Hematopoietic multipotent progenitor cell treated with erythropoietin and hydrocortisone succinate and interleukin-3 and kit ligand, for 15 days (in vitro differentiated cells): ENCODE results near the gene DOLPP1.

ENCODE experiments used
- DNase-seq: peaks from one replicate; pipeline ENCODE4 v3.0.0-alpha.2; 2015; ENCODE audit warnings: low spot score

The DOLPP1 gene

DNA sequence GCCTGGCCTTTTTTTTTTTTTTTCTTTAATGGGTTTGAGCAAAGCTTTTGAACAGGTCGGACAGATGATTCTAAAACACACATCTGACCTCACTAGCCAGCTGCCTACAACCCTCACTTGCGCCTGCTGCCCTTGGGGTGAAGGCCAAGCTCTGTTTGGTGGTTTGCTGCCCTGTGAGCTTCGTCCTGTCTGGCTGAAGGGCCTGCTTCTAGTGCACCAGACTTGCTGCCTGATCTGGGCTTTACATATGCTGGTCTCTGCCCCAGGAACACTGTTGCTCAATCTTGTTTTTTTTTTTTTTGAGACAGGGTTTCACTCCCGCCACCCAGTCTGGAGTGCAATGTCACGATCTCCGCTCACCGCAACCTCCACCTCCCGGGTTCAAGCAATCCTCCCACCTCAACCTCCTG, 16.4 kb upstream of the DOLPP1 start:
- DNase-seq: no peak

DNA sequence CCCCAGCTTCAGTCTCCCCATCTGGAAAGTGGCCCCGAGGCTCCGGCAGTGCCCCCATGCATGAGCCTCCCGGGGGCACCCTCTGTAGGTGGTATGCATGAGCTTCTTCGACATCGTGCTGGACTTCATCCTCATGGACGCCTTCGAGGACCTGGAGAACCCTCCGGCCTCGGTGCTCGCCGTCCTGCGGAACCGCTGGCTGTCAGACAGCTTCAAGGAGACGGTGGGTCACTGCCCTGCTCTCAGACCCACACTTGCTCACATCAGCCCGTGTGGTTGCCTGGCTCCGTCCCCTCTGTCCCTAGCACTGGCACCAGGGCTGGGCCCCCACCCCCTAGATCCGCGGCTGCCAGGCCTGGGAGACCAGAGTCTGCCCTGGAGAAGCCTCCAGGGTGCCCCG, 12.8 kb upstream of the DOLPP1 start:
- no peak for DNase-seq

DNA sequence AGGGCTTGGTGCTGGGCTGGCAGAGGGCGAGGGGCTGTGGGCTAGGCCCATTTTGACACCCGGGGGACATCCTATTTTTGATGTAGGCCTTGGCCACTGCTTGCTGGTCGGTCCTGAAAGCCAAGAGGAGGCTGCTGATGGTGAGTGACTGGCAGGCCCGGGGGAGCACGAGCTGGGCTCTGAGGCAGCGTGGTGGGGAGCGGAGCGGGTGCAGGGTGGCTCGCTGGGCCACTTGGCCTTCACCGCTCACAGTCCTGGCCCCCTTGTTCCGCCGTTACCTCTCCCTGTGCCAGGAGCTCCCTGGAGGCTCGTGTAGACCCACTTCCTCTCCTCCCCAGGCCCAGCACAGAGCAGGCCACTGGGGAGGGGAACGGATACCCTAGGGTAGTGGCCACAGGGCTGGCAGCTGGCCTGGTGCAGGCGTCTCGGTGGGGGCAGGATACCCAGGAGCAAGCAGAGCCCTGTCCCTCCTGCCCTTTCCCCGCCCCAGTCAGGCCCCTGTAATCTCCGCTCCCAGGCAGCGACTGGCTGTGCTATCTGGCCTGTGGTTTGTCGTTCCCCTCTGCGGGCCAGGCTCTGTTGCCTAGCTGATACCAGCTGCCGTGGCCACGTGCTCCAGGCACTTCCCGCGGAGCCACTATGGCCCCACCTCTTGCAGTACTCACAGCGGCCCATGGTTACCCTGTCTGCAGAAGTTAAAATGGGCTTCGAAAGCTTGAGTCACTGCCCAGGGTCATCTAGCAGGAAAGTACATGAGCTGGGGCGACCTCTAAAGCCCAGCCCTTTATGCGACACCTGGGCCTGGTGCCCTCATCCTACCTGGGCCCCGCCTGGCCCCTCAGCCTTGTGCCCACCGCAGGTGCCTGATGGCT, 11.7 kb upstream of the DOLPP1 start:
- peak; percentile 98 for DNase-seq

DNA sequence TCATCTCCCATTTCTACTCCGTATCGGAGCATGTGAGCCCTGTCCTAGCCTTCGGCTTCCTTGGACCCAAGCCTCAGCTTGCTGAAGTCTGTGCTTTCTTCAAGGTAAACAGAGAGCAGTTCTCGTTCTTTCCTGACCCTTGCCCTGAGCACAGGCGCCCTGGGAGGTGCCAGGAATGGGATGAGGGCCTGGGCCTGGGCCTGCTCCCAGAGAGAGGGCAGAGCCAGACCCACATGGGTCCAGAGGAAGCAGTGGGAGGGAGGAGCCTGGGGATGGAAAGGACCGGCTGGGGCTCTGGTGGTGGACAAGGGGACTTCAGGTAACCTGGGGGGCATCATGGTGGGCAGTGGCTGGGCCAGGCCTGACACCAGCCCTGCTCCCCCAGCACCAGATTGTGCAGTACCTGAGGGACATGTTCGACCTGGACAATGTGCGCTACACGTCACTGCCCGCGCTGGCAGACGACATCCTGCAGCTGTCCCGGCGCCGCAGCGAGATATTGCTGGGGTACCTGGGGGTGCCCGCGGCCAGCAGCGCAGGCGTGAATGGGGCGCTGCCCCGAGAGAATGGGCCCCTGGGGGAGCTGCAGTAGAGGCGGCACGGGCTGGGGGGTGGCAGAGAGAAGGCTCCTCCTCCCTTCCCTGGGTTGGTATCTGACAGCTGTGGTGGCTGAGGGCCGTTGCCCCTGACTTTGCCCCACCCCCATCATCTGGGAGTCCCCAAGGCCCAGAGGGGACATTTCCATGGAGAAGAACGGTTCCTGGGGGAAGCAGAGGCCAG, 10.9 kb upstream of the DOLPP1 start:
- peak; percentile 77 for DNase-seq

GRCh38 chr9:129070696-129071525, 10.0 kb upstream of the DOLPP1 start:
- peak; percentile 65 for DNase-seq

GRCh38 chr9:129071526-129072126, 9.3 kb upstream of the DOLPP1 start:
- DNase-seq: peak; percentile 71

DNA sequence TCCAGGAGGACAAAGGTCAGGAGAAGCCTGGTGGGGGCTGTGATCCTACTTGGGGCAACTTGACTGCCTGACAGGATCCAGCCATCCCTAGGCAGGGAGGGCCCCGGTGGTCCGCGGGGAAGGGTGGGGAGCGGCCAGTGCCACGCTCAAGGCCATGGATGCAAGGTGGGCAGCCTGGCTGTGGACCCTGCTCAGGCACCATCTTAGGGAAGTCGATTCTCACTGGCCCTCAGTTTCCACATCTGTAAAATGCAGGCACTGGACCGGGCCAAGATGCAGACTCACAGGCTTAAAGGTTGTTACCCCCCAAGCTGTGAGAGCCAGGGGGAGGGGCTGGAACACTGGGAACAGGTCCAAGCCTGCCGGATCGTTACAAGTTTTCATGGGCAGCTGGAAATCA, 8.7 kb upstream of the DOLPP1 start:
- no peak for DNase-seq

- no peak for DNase-seq
Observed at GRCh38 chr9:129073404-129073803, 7.5 kb upstream of the DOLPP1 start.

DNA sequence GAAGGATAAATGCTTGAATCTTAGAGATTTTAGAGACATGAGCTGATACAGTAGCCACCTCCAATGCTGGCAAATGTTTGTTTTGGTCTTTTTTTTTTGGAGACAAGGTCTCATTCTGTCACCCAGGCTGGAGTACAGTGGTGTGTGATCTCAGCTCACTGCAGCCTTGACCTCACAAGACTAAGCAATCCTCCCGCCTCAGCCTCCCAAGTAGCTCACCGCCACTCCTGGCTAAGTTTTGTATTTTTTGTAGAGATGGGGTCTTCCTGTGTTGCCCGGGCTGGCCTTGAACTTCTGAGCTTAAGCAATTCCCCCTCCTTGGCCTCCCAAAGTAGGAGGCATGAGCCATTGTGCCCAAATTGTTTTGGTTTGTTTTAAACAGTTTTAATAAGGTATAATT, 6.8 kb upstream of the DOLPP1 start:
- DNase-seq: no peak

DNA sequence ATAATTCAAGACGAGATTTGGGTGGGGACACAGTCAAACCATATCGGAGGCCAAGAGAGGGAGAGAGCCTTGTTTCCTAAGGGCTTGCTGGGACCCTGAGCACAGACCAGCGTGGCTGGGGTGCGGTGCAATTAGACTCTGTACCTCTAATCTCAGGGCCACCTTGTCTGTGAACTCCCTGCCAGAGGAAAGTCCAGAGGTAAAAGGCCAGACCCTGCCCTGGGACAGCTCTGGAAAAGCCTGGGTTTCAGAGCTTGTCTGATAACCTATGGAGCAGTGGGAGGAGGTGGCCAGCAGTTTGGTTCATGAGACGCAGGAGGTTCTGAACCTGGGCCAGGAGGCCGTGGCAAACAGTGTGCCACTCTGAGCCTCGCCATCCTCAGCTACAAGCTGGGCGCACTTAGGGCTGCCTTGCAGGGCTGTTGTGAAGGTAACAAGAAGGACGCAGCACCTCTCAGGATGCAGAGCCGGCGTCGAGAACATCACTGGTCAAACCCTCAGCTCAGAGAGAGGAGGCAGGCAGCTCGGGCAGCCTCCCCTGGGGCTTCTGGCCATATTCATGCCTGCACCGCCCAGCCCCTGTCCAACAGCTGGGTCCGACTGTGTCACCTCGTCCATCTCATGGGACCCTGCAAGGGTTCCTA, 4.8 kb upstream of the DOLPP1 start:
- DNase-seq: no peak

- no peak for DNase-seq
Observed at GRCh38 chr9:129076640-129077037, 4.3 kb upstream of the DOLPP1 start.

GRCh38 chr9:129077236-129077635, 3.7 kb upstream of the DOLPP1 start:
- no peak for DNase-seq

DNA sequence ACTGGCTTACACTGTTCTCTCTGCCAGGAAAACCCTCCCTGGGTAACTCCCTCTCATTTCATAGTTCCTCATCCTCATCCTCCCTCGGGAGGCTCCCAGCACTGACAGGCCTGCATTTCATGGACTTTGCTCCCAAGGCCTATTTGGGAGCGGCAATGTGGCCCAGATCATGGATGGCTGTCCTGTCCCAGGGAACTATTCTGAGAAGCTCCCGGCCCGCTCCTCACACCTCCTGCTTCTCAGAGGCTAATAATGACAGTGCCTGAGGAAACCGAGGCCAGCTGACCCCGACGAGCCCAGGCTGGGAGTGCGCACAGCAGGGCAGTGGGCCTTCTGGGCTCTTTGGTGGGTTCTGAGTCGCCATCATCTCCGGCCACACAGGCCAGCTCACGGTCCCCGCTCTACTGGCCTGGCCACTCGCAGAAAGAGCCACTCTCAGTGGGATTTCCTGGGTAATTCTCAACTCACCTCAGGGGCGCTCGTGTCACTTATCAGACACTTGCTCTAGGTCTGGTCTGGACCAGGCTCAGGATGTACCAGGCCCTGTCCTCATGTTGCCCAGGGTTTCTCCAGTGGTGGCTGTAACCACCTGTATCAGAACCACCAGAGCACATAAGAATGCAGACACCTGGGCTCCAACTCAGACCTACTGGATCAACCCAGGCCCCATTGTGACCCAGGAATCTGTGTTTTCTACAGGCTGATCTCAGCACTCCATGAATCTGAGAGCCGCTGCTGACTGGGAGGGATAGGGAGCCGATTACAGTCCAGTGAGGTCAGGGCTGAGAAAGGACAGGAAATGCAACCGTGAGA, 2.0 kb upstream of the DOLPP1 start:
- DNase-seq: no peak

- no peak for DNase-seq
Observed at GRCh38 chr9:129079829-129080228, 1.1 kb upstream of the DOLPP1 start.

DNA sequence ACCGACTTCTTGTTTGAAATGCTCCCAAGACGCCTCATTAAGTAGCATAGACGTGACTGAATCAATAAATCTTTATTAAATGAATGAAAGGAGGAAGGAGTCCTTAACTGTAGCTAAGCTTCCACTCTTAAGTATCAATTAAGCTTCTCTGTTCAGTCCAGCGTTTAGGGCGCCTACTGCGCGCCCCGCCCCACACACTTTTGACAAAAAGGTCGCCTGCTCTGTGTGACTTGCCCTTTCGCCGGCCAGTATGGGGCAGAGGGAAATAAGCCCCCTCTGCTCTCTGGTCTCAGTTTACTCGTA, 662 bp upstream of the DOLPP1 start:
- DNase-seq: no peak

DNA sequence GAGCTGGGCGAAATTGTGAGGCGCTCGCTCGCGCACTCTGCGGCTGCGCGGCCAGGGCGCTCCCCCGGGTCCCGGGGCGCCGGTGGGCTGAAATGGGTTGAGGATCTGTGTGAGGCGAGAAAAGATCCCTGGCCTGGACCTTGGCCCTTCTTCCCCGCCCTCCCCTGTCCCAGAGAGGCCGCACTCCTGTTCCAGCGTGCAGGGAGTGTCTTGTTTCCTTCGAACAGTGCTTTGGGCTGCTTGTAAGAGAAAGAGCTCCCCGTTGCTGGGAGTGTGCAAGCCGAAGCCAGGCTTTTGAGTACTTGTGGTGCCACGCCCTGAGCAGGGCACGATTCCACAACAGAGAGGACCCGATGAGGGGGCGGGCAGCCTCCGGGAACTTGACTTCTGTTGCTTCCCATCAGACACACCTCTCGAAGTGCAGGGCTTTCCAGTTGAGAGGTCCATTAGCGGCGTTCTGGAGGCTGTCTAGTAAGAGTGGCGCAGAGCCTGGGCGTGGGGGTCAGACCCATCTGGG, 535 bp downstream of the DOLPP1 start:
- DNase-seq: peak; percentile 66

DNA sequence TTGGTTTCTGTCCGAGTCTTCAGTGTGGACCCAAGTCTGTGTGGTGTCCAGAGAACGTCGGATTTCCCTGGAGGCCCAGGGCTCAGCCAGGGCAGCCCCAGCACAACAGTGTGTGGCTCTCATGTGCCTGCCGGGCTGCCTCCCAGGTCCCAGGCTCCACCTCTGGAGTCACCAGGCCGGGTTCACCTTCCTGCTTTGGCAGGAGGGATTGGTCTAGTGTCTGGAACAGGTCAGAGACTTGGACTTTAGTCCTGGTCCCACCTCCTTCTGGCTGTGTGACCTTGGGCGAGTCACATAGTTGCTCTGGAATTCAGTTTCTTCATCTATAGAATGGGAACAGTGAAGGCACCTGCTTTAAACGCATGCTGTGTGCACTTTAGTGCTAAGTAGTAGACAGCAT, 3.2 kb downstream of the DOLPP1 start:
- DNase-seq: no peak

GRCh38 chr9:129089246-129089645, 8.3 kb downstream of the DOLPP1 start:
- no peak for DNase-seq

DNA sequence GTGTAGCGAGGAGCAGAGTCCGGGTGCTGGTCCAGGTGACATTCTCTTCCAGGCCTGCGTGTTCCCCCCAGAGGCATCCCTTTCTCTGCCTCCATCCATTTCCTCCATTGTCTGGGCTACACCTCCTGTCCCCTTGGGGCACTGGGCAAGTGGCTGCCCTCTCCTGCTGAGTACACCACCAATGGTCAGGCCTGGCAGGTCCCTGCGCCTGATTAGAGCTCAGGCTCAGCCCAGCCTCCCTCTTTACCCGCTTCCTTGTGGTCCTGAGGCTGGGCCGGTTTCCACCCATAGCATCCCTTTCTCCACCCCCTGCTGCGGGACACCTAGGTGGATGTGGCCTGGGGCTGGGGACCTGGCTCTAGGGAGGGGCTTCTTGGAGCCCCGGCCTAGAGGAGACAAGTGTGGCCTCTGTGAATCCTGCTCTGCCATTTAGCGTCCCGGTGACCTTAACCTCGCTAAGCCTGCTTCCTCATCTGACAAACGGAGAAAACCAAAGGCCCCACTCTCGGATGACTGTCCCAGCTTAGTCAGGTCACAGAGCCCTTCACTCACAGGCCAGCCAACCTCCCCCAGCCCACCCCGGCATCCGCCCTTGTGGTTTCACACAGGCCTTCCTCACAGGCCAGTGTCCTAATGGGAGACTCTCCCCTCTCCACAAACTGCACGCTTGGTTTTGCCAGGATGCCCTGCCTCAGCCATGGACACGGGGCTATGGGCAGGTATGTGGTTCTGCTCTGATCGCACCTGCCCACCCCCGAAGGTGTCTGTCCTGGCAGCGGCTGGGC, 12.9 kb downstream of the DOLPP1 start:
- no peak for DNase-seq
